GM12878 (cell line): ENCODE results near the gene PRUNE2. TPM values are rescaled to one million over a fixed set of nuclear protein-coding genes. Genes with fewer than 3 reads are reported as not detected.

Source experiments
- ATAC-seq: fragments of 200-7000 bp; cut with Tn5 transposase; 3 replicates; pipeline ENCODE4 v1.9.1; 2020; ENCODE audit warnings: mild to moderate bottlenecking, moderate library complexity
- BruUV-seq: library from RNA; stranded (reverse); fragments of 400-500 nt; replicated peaks from 2 replicates; lab custom pipeline; 2021; lab: Mats Ljungman, UMichigan
- CTCF ChIA-PET: fragments of 300-600 bp; sonication (Branson Sonifier 250); formaldehyde crosslinking; extraction: SDS; loops from one replicate; lab custom pipeline; 2021; ENCODE audit warnings: inconsistent platforms; lab: Yijun Ruan, JAX
- POLR2A ChIA-PET: fragments of 350-600 bp; formaldehyde crosslinking; extraction: SDS; loops from one replicate; lab custom pipeline; 2021; ENCODE audit warnings: inconsistent platforms; lab: Charles Lee
- RAD21 ChIA-PET: fragments of 300-600 bp; sonication (Branson Sonifier 250); formaldehyde crosslinking; loops from one replicate; lab custom pipeline; 2023; ENCODE audit warnings: antibody characterized with exemption; ENCODE audit not compliant: unreplicated experiment; lab: Charles Lee
- SMC1A ChIA-PET: fragments of 300-600 bp; sonication (Branson Sonifier 250); formaldehyde crosslinking; loops from one replicate; lab custom pipeline; 2023; ENCODE audit not compliant: unreplicated experiment, uncharacterized antibody; lab: Charles Lee
- DNase-seq: peaks from one replicate; pipeline ENCODE4 v3.0.0-alpha.2; 2011; ENCODE audit warnings: low read depth, low spot score
- FAIRE-seq: peaks from 3 replicates; lab custom pipeline; 2011; peaks lifted over from hg19 to GRCh38; lab: Jason Lieb, UNC
- H2AFZ ChIP-seq: 2 replicates; pipeline ENCODE4 v1.6.0; 2011; ENCODE audit warnings: low read depth, low read length, control low read depth; ENCODE audit not compliant: control insufficient read depth
- H3K27ac ChIP-seq: 2 replicates; pipeline ENCODE4 v1.5.1; 2011; ENCODE audit warnings: control low read depth; ENCODE audit not compliant: control insufficient read depth, insufficient read depth
- H3K27me3 ChIP-seq, 2 experiments: replicated peaks in 1 of 2; 2 replicates each; pipeline versions ENCODE4 v1.6.0 to v1.6.1; 2011; ENCODE audit warnings: low read length in 1 of 2; ENCODE audit not compliant: control insufficient read depth in 2 of 2, insufficient read depth in 2 of 2
- H3K36me3 ChIP-seq, 2 experiments: 2 replicates each; pipeline ENCODE4 v1.5.1; 2011; ENCODE audit warnings: low read length in 1 of 2; ENCODE audit not compliant: control insufficient read depth in 2 of 2, insufficient read depth in 2 of 2
- H3K4me1 ChIP-seq: 2 replicates; pipeline ENCODE4 v1.6.1; 2011; ENCODE audit warnings: mild to moderate bottlenecking, low read length, moderate library complexity, mixed read lengths; ENCODE audit not compliant: control insufficient read depth, insufficient read depth
- H3K4me2 ChIP-seq: 2 replicates; pipeline ENCODE4 v1.6.0; 2011; ENCODE audit warnings: control low read depth; ENCODE audit not compliant: control insufficient read depth, insufficient read depth
- H3K4me3 ChIP-seq: fragments of 200-600 bp; sonication (generic); 2 replicates; pipeline ENCODE4 v1.5.1; 2016
- H3K79me2 ChIP-seq: 2 replicates; pipeline ENCODE4 v1.6.0; 2011; ENCODE audit warnings: low read length; ENCODE audit not compliant: control insufficient read depth, insufficient read depth
- H3K9ac ChIP-seq: 2 replicates; pipeline ENCODE4 v1.8.0; 2011; ENCODE audit warnings: low read length, control low read depth, mixed read lengths; ENCODE audit not compliant: control insufficient read depth, insufficient read depth
- H3K9me3 ChIP-seq: replicated peaks from 3 replicates; pipeline ENCODE4 v1.5.1; 2011; ENCODE audit warnings: mild to moderate bottlenecking, low read length; ENCODE audit not compliant: control insufficient read depth, insufficient read depth
- H4K20me1 ChIP-seq: 2 replicates; pipeline ENCODE4 v1.6.0; 2011; ENCODE audit not compliant: control insufficient read depth, insufficient read depth
- BMI1 ChIP-seq: fragments of 450-650 bp; IDR thresholded peaks from 2 replicates; pipeline ENCODE4 v1.6.1; 2016; ENCODE audit warnings: mild to moderate bottlenecking, moderate library complexity, borderline replicate concordance
- ESRRA ChIP-seq: IDR thresholded peaks from 2 replicates; pipeline ENCODE4 v1.6.1; 2012; ENCODE audit warnings: mild to moderate bottlenecking, low read length, improper control_type of control experiment
- HDAC2 ChIP-seq: fragments of 200-600 bp; sonication (generic); IDR thresholded peaks from 2 replicates; pipeline ENCODE4 v1.6.1; 2017
- IRF5 ChIP-seq: fragments of 450-650 bp; IDR thresholded peaks from 2 replicates; pipeline ENCODE4 v1.6.1; 2017; ENCODE audit warnings: borderline replicate concordance
- JUNB ChIP-seq: IDR thresholded peaks from 2 replicates; pipeline ENCODE4 v1.6.1; 2016; ENCODE audit warnings: antibody characterized with exemption, mild to moderate bottlenecking
- LARP7 ChIP-seq: fragments of 450-650 bp; IDR thresholded peaks from 2 replicates; pipeline ENCODE4 v1.6.1; 2017; ENCODE audit warnings: mild to moderate bottlenecking
- RELA ChIP-seq: fragments of 450-650 bp; IDR thresholded peaks from 2 replicates; pipeline ENCODE4 v1.8.0; 2014; ENCODE audit warnings: borderline replicate concordance; ENCODE audit not compliant: partially characterized antibody
- SKIL ChIP-seq: fragments of 450-650 bp; IDR thresholded peaks from 2 replicates; pipeline ENCODE4 v1.6.1; 2017; ENCODE audit warnings: mild to moderate bottlenecking, low read depth, inconsistent platforms; ENCODE audit not compliant: poor library complexity, severe bottlenecking
- ZBTB33 ChIP-seq: fragments of 450-650 bp; IDR thresholded peaks from 2 replicates; pipeline ENCODE4 v1.6.1; 2017; ENCODE audit warnings: mild to moderate bottlenecking
- ZNF207 ChIP-seq: fragments of 450-650 bp; IDR thresholded peaks from 2 replicates; pipeline ENCODE4 v1.6.1; 2014; ENCODE audit warnings: antibody characterized with exemption, mild to moderate bottlenecking, borderline replicate concordance
- ZZZ3 ChIP-seq: IDR thresholded peaks from 2 replicates; pipeline ENCODE4 v1.6.1; 2011; ENCODE audit warnings: low read depth; ENCODE audit not compliant: control insufficient read depth, insufficient read length
- WGBS: methylation state at CpG from one replicate; pipeline ENCODE4 v1.1.6; 2016; ENCODE audit warnings: low lambda C conversion rate; ENCODE audit not compliant: insufficient replicate concordance, insufficient coverage; ENCODE audit errors: missing lambda C conversion rate; 5-methylcytosine and 5-hydroxymethylcytosine counted together
- in situ Hi-C: fragments of 300-500 bp; cut with MboI; formaldehyde crosslinking; loops from 9 replicates; pipeline ENCODE4 v1.14.3; 2018; ENCODE audit warnings: mixed read lengths
- intact Hi-C: fragments of 100-400 bp; cut with micrococcal nuclease; formaldehyde crosslinking; loops from one replicate; pipeline ENCODE4 v1.14.2; 2022; ENCODE audit not compliant: unreplicated experiment
- polyA plus RNA-seq, 11 experiments: library from polyadenylated mRNA; depleted of rRNA in 4 of 11; unstranded in 6 of 11; stranded (reverse) in 5 of 11; fragments of >200 nt; fragmentation: Nextera tagmentation in 4 of 11; fragmentation: Illumina TruSeq in 1 of 11; extraction: Ambion mirVana in 4 of 11; extraction: Trizol in 1 of 11; gene quantifications; 1 replicate in 1 of 11; 2 replicates in 10 of 11; pipeline versions ENCODE4 v1.2.1 to v1.2.3, GENCODE V29; 2011 to 2016; ENCODE audit warnings: inconsistent platforms in 2 of 11, missing spikeins in 2 of 11, low read depth in 1 of 11
- total RNA-seq, 4 experiments: library from RNA; depleted of rRNA in 3 of 4; stranded (reverse); fragments of >200 nt in 3 of 4; fragmentation: Illumina TruSeq in 1 of 4; extraction: Trizol in 1 of 4; gene quantifications; 2 replicates each; pipeline versions ENCODE4 v1.2.1 to v1.2.3, GENCODE V29; 2013 to 2021

The PRUNE2 gene
- total and polyA plus RNA-seq, 10 of the 15 experiments (the other 5 are each of a cell fraction or from before 2014, with no cell fraction given), result 0.07 to 0.63 (median 0.25) TPM

GRCh38 chr9:76691517-76692313 lies 214.2 kb downstream of the PRUNE2 start:
- no peak for DNase-seq
- no peak overlapping the region for H3K27ac ChIP-seq
- no peak for TF ChIP-seq SKIL
- TF ChIP-seq HDAC2, result no peak
- TF ChIP-seq JUNB, result no peak
- no peak for TF ChIP-seq ZBTB33
- no peak for TF ChIP-seq BMI1
- no peak for TF ChIP-seq LARP7
- no peak for TF ChIP-seq IRF5
- TF ChIP-seq ESRRA, result no peak
- no peak for TF ChIP-seq RELA
- no peak for TF ChIP-seq ZNF207
- no peak for TF ChIP-seq ZZZ3
- no peak overlapping the region for H3K9ac ChIP-seq
- in situ Hi-C loops (no loop called here), intact Hi-C loops (no loop called here)
- no peak overlapping the region for H2AFZ ChIP-seq
- no peaks in the 10 kb centered on the region for H3K79me2 ChIP-seq
- peaks cover 2 to 13% of the 10 kb centered on the region in 2 experiments; a peak in 3 of 4 replicates for H3K27me3 ChIP-seq
- no peak for ATAC-seq
- ChIA-PET POLR2A (no interaction called here), SMC1A (interaction anchor here (0.7 kb wide), 1 partner anchor 71 kb away, joined by 3 read pairs; no protein-coding TSS in a partner anchor), CTCF (no interaction called here), RAD21 (no interaction called here)
- no TSS peak for BruUV-seq
- 9% methylated on average over 13 of the region's 13 CpGs for WGBS
- no peak overlapping the region for H3K4me3 ChIP-seq
- H3K4me2 ChIP-seq, result no peak overlapping the region
- no peak for FAIRE-seq
- H4K20me1 ChIP-seq, result no peaks in the 10 kb centered on the region; the same call in 1 of the 2 replicates
- no peaks in the 10 kb centered on the region for H3K4me1 ChIP-seq
- no peaks in the 10 kb centered on the region for H3K36me3 ChIP-seq
- H3K9me3 ChIP-seq, result no peaks in the 10 kb centered on the region
